Measurements from ENCODE around the gene CREBBP.

The CREBBP gene

GRCh38 chr16:3727806-3728381 is 152.6 kb downstream of the CREBBP start:
- no peak for DNase-seq (ENCODE audit: low read depth)
- TF ChIP-seq, protein P1, sequence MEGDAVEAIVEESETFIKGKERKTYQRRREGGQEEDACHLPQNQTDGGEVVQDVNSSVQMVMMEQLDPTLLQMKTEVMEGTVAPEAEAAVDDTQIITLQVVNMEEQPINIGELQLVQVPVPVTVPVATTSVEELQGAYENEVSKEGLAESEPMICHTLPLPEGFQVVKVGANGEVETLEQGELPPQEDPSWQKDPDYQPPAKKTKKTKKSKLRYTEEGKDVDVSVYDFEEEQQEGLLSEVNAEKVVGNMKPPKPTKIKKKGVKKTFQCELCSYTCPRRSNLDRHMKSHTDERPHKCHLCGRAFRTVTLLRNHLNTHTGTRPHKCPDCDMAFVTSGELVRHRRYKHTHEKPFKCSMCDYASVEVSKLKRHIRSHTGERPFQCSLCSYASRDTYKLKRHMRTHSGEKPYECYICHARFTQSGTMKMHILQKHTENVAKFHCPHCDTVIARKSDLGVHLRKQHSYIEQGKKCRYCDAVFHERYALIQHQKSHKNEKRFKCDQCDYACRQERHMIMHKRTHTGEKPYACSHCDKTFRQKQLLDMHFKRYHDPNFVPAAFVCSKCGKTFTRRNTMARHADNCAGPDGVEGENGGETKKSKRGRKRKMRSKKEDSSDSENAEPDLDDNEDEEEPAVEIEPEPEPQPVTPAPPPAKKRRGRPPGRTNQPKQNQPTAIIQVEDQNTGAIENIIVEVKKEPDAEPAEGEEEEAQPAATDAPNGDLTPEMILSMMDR (IDR thresholded peaks at IDR 0.05; ENCODE audit: control insufficient read depth, insufficient read depth, low read depth, low read length, missing control alignments) = no peak
- no peak overlapping the region for H3K4me3 ChIP-seq (ENCODE audit: control insufficient read depth, low read depth, low read length)

DNA sequence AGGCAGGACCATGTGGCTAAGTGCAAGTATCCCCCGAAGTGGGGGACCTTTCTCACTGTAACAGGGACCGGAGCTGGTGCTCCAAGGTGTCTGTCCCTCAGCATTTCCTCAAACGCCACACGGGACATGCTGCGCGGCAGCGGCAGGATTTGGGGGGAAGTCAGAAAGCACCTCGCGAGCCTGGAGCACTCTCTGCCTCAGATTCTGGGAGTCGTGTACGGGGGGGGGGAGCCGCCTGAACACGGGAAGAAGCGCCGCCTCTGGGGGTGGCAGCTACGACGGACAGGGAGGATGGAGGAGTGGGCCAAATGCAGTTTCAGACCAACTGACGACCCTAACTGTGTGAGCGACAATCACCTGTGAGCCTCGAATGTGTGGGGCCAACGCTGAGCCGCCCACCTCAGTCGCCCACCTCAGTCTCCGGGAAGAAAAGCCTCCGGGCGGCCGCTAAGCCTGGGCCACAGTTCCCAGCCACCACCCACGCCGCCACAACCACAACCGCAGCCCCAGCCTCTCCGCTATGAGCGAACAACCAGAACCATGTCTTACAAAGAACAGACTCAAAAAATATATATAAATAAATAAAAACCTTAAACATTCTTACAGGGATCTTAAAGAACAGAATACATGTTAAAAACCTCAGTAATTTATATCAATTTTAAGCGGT is 154.4 kb downstream of the CREBBP start:
- TF ChIP-seq, protein P1 (IDR thresholded peaks at IDR 0.05; ENCODE audit: control insufficient read depth, insufficient read depth, low read depth, low read length, missing control alignments) = no peak
- H3K4me3 ChIP-seq (ENCODE audit: control insufficient read depth, low read depth, low read length) = no peak overlapping the region
- no peak for DNase-seq (ENCODE audit: low read depth)

- no peak for DNase-seq (ENCODE audit: low read depth)
- TF ChIP-seq, protein P1 (IDR thresholded peaks at IDR 0.05; ENCODE audit: control insufficient read depth, insufficient read depth, low read depth, low read length, missing control alignments) = no peak
- H3K4me3 ChIP-seq (ENCODE audit: control insufficient read depth, low read depth, low read length) = no peak overlapping the region
These were observed 155.2 kb downstream of the CREBBP start for GRCh38 chr16:3725276-3725675.

DNA sequence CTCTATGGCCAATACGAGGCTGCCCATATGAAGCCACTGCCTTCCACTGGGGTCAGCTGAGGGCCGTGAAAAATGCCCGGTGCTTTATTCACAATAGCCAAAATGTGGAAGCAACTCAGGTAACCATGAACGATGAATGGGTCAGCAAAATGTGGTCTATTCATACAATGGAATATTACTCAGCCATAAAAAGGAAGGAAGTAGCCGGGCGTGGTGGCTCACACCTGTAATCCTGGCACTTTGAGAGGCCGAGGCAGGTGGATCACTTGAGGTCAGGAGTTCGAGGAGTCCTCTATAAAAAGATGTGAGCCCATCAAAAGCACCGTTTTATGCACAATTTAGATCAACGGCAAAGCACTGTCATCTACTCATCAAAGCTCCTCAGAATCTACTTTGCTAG is 158.0 kb downstream of the CREBBP start:
- no peak overlapping the region for H3K4me3 ChIP-seq (ENCODE audit: control insufficient read depth, low read depth, low read length)
- TF ChIP-seq, protein P1 (IDR thresholded peaks at IDR 0.05; ENCODE audit: control insufficient read depth, insufficient read depth, low read depth, low read length, missing control alignments) = no peak
- DNase-seq (ENCODE audit: low read depth) = no peak

DNA sequence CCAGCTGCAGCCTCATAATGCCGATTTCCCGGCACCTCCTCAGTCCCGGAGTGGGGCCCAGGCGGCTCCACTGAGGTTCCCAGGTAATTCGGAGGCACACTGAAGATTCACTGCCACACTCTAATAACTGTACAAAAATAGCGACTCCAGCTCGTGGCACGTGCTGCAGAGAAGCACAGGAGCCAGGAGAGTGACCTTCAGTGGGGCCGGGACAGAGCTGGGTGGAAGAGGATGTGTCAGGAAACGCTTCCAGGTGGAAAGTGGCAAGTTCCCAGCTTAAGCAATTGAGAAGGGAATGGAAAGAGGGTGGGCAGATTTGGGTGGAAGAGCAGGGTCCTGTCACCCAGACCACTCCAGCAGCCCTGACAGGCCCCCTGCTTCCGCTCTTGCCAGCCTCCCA is 160.1 kb downstream of the CREBBP start:
- H3K4me3 ChIP-seq (ENCODE audit: control insufficient read depth, low read depth, low read length) = no peak overlapping the region
- DNase-seq (ENCODE audit: low read depth) = no peak
- TF ChIP-seq, protein P1 (IDR thresholded peaks at IDR 0.05; ENCODE audit: control insufficient read depth, insufficient read depth, low read depth, low read length, missing control alignments) = no peak

- no peak for DNase-seq (ENCODE audit: low read depth)
- TF ChIP-seq, protein P1 (IDR thresholded peaks at IDR 0.05; ENCODE audit: control insufficient read depth, insufficient read depth, low read depth, low read length, missing control alignments) = no peak
- no peak overlapping the region for H3K4me3 ChIP-seq (ENCODE audit: control insufficient read depth, low read depth, low read length)
These were observed 161.9 kb downstream of the CREBBP start for GRCh38 chr16:3718628-3719027.
